Retinal pigment epithelial cell (primary cell): ENCODE data around the gene TMEM121B.

Experiments used
- DNase-seq: peaks from one replicate; pipeline ENCODE4 v3.0.0-alpha.2; 2010; ENCODE audit warnings: low read depth
- H3K4me3 ChIP-seq: 2 replicates; pipeline ENCODE4 v1.5.1; 2011; ENCODE audit warnings: mild to moderate bottlenecking, low read length, control low read depth, moderate library complexity
- CTCF ChIP-seq: conservative IDR thresholded peaks from 2 replicates; pipeline ENCODE4 v1.5.1; 2011; ENCODE audit warnings: low read depth, low read length, control low read depth, inconsistent platforms

The TMEM121B gene

GRCh38 chr22:17106161-17106784, 14.9 kb downstream of the TMEM121B start:
- peak; percentile 7 for TF ChIP-seq CTCF
- no peak for DNase-seq
- no peak overlapping the region for H3K4me3 ChIP-seq

- TF ChIP-seq CTCF, result no peak
- DNase-seq, result no peak
- H3K4me3 ChIP-seq, result no peak overlapping the region
These were observed 15.7 kb downstream of the TMEM121B start for GRCh38 chr22:17105143-17106129.

- DNase-seq, result no peak
- no peak overlapping the region for H3K4me3 ChIP-seq
- TF ChIP-seq CTCF, result no peak
These were observed 16.7 kb downstream of the TMEM121B start for GRCh38 chr22:17104336-17104935.

- H3K4me3 ChIP-seq, result no peak overlapping the region
- no peak for DNase-seq
- no peak for TF ChIP-seq CTCF
These were observed 17.8 kb downstream of the TMEM121B start for GRCh38 chr22:17103351-17103750.

GRCh38 chr22:17102297-17102667, 18.9 kb downstream of the TMEM121B start:
- TF ChIP-seq CTCF, result no peak
- DNase-seq, result no peak
- no peak overlapping the region for H3K4me3 ChIP-seq

- DNase-seq, result no peak
- TF ChIP-seq CTCF, result no peak
- no peak overlapping the region for H3K4me3 ChIP-seq
These were observed 19.5 kb downstream of the TMEM121B start for GRCh38 chr22:17101475-17102296.
